IMR-90 (cell line): ENCODE results near the gene NPIPB8. TPM values are rescaled to one million over a fixed set of nuclear protein-coding genes. Genes with fewer than 3 reads are reported as not detected.

Experiments
- ATAC-seq: fragments of 200-7000 bp; cut with Tn5 transposase; 2 replicates; pipeline ENCODE4 v1.9.1; 2020; ENCODE audit warnings: low read depth, mild to moderate bottlenecking, moderate library complexity
- BruUV-seq: library from RNA; stranded (reverse); fragments of 400-500 nt; replicated peaks from 2 replicates; lab custom pipeline; 2021; lab: Mats Ljungman, UMichigan
- CTCF ChIA-PET: fragments of 300-600 bp; formaldehyde crosslinking; extraction: SDS; loops from one replicate; lab custom pipeline; 2021; ENCODE audit warnings: antibody characterized with exemption; lab: Yijun Ruan, JAX
- POLR2A ChIA-PET: fragments of 300-600 bp; sonication (Branson Sonifier 250); formaldehyde crosslinking; loops from one replicate; lab custom pipeline; 2022; ENCODE audit warnings: antibody characterized with exemption; ENCODE audit not compliant: unreplicated experiment; lab: Charles Lee
- DNase-seq: peaks from one replicate; pipeline ENCODE4 v3.0.0; 2013
- H2AFZ ChIP-seq: replicated peaks from 2 replicates; pipeline ENCODE3; 2013; ENCODE audit warnings: low read length, mild to moderate bottlenecking; ENCODE audit not compliant: poor library complexity
- H2AK5ac ChIP-seq: 2 replicates; pipeline ENCODE4 v1.6.1; 2013; ENCODE audit warnings: low read depth, low read length, inconsistent platforms
- H2AK9ac ChIP-seq: replicated peaks from 2 replicates; pipeline ENCODE3; 2013; ENCODE audit warnings: mild to moderate bottlenecking, low read depth, low read length, moderate library complexity; ENCODE audit not compliant: poor library complexity
- H2BK120ac ChIP-seq: 2 replicates; pipeline ENCODE4 v1.6.1; 2013; ENCODE audit warnings: low read depth, low read length, inconsistent platforms
- H2BK15ac ChIP-seq: 3 replicates; pipeline ENCODE4 v1.6.1; 2013; ENCODE audit warnings: low read depth, low read length, inconsistent platforms
- H2BK20ac ChIP-seq: 2 replicates; pipeline ENCODE4 v1.6.1; 2013; ENCODE audit warnings: low read depth, mild to moderate bottlenecking, inconsistent platforms, low read length, moderate library complexity
- H2BK5ac ChIP-seq: 2 replicates; pipeline ENCODE4 v1.6.1; 2013; ENCODE audit warnings: mild to moderate bottlenecking, low read depth, low read length, inconsistent platforms; ENCODE audit not compliant: poor library complexity, severe bottlenecking
- H3K14ac ChIP-seq: replicated peaks from 2 replicates; pipeline ENCODE4 v1.6.1; 2013; ENCODE audit warnings: low read depth, low read length, inconsistent platforms
- H3K18ac ChIP-seq: 2 replicates; pipeline ENCODE4 v1.6.1; 2013; ENCODE audit warnings: low read depth, low read length, control low read depth
- H3K23ac ChIP-seq: 2 replicates; pipeline ENCODE4 v1.6.1; 2013; ENCODE audit warnings: low read depth, low read length, inconsistent platforms
- H3K27ac ChIP-seq: 2 replicates; pipeline ENCODE4 v1.5.1; 2013; ENCODE audit warnings: mild to moderate bottlenecking, control low read depth, low read length; ENCODE audit not compliant: insufficient read depth
- H3K27me3 ChIP-seq: 2 replicates; pipeline ENCODE4 v1.6.1; 2013; ENCODE audit warnings: low read length; ENCODE audit not compliant: control insufficient read depth, insufficient read depth
- H3K36me3 ChIP-seq: 2 replicates; pipeline ENCODE4 v1.6.1; 2013; ENCODE audit warnings: low read length, mixed read lengths; ENCODE audit not compliant: control insufficient read depth, insufficient read depth
- H3K4ac ChIP-seq: 2 replicates; pipeline ENCODE4 v1.6.1; 2013; ENCODE audit warnings: low read depth, low read length, inconsistent platforms
- H3K4me1 ChIP-seq: 2 replicates; pipeline ENCODE4 v1.6.1; 2013; ENCODE audit warnings: low read length, mixed read lengths; ENCODE audit not compliant: control insufficient read depth, insufficient read depth
- H3K4me2 ChIP-seq: 2 replicates; pipeline ENCODE4 v1.6.1; 2013; ENCODE audit warnings: low read depth, mild to moderate bottlenecking, control low read depth, low read length, moderate library complexity
- H3K4me3 ChIP-seq: 2 replicates; pipeline ENCODE4 v1.5.1; 2013; ENCODE audit warnings: low read depth, mild to moderate bottlenecking, control low read depth, low read length, moderate library complexity; ENCODE audit not compliant: insufficient read depth
- H3K56ac ChIP-seq: 2 replicates; pipeline ENCODE4 v1.6.1; 2013; ENCODE audit warnings: low read length, inconsistent platforms; ENCODE audit not compliant: insufficient read depth; ENCODE audit errors: extremely low read depth
- H3K79me1 ChIP-seq, 2 experiments: 2 replicates each; pipeline ENCODE4 v1.6.1; 2013; ENCODE audit warnings: low read length in 2 of 2, inconsistent platforms in 1 of 2, low read depth in 1 of 2
- H3K9ac ChIP-seq: 2 replicates; pipeline ENCODE4 v1.6.1; 2013; ENCODE audit warnings: low read depth, low read length, control low read depth
- H3K9me1 ChIP-seq: 2 replicates; pipeline ENCODE4 v1.6.1; 2013; ENCODE audit warnings: low read length, inconsistent platforms; ENCODE audit not compliant: insufficient read depth
- H3K9me3 ChIP-seq: 2 replicates; pipeline ENCODE4 v1.6.1; 2013; ENCODE audit warnings: low read length; ENCODE audit not compliant: control insufficient read depth, insufficient read depth
- H4K20me1 ChIP-seq: 2 replicates; pipeline ENCODE4 v1.6.1; 2013; ENCODE audit warnings: low read length, inconsistent platforms; ENCODE audit not compliant: insufficient read depth
- H4K5ac ChIP-seq: 2 replicates; pipeline ENCODE4 v1.6.1; 2013; ENCODE audit warnings: mild to moderate bottlenecking, low read depth, low read length, control low read depth
- H4K8ac ChIP-seq, 2 experiments: 2 replicates each; pipeline ENCODE4 v1.6.1; 2013; ENCODE audit warnings: low read depth in 2 of 2, low read length in 2 of 2, control low read depth in 1 of 2, inconsistent platforms in 1 of 2
- H4K91ac ChIP-seq: 2 replicates; pipeline ENCODE4 v1.6.1; 2013; ENCODE audit warnings: low read depth, low read length, inconsistent platforms; ENCODE audit not compliant: insufficient read depth
- BHLHE40 ChIP-seq: fragments of 150-350 bp; IDR thresholded peaks from 2 replicates; pipeline ENCODE4 v1.6.1; 2016; ENCODE audit warnings: mild to moderate bottlenecking, low read depth, low read length
- MAZ ChIP-seq: IDR thresholded peaks from 2 replicates; pipeline ENCODE4 v1.6.1; 2012; ENCODE audit warnings: low read depth, mild to moderate bottlenecking, low read length, improper control_type of control experiment, moderate library complexity, borderline replicate concordance
- MXI1 ChIP-seq: IDR thresholded peaks from 2 replicates; pipeline ENCODE4 v1.6.1; 2012; ENCODE audit warnings: low read depth, mild to moderate bottlenecking, low read length, moderate library complexity, borderline replicate concordance
- POLR2A ChIP-seq: IDR thresholded peaks from 2 replicates; pipeline ENCODE4 v1.6.1; 2012; ENCODE audit warnings: mild to moderate bottlenecking, low read depth, low read length
- RFX5 ChIP-seq: IDR thresholded peaks from 2 replicates; pipeline ENCODE4 v1.8.0; 2012; ENCODE audit warnings: low read depth, mild to moderate bottlenecking, low read length, moderate library complexity
- WGBS, 2 experiments: methylation state at CpG; one replicate each; pipeline versions ENCODE4 v1.1.5 to v1.1.7; 2013; ENCODE audit warnings: missing lambda C conversion rate in 2 of 2; ENCODE audit not compliant: insufficient read length in 1 of 2; ENCODE audit errors: extremely low coverage in 2 of 2; 5-methylcytosine and 5-hydroxymethylcytosine counted together
- dilution Hi-C: fragments of 300-500 bp; cut with HindIII; formaldehyde crosslinking; loops from one replicate; pipeline ENCODE4 v1.14.3; 2018; ENCODE audit warnings: low sequenced_read_pairs; ENCODE audit not compliant: unreplicated experiment
- in situ Hi-C: fragments of 300-500 bp; cut with MboI; formaldehyde crosslinking; loops from 3 replicates; pipeline ENCODE4 v1.14.3; 2019; ENCODE audit warnings: low sequenced_read_pairs, inconsistent platforms, mixed read lengths
- intact Hi-C: fragments of 100-400 bp; cut with micrococcal nuclease; formaldehyde crosslinking; loops from 2 replicates; pipeline ENCODE4 v1.10.0; 2022
- polyA plus RNA-seq, 3 experiments: library from polyadenylated mRNA; depleted of rRNA; stranded (reverse); fragments of >200 nt; gene quantifications; 2 replicates each; pipeline ENCODE4 v1.2.3, GENCODE V29; 2012; ENCODE audit warnings: low replicate concordance in 1 of 3
- total RNA-seq: library from RNA; depleted of rRNA; stranded (reverse); fragments of >200 nt; gene quantifications from 2 replicates; pipeline ENCODE4 v1.2.3, GENCODE V29; 2012
- TF ChIP-seq, protein P1 (sequence below): fragments of 150-350 bp; IDR thresholded peaks from 2 replicates; pipeline ENCODE4 v1.6.1; 2016; ENCODE audit warnings: low read depth, mild to moderate bottlenecking, low read length, moderate library complexity, borderline replicate concordance

The NPIPB8 gene
- total and polyA plus RNA-seq, 2 of the 4 experiments (the other 2 are of a cell fraction) = not detected

DNA sequence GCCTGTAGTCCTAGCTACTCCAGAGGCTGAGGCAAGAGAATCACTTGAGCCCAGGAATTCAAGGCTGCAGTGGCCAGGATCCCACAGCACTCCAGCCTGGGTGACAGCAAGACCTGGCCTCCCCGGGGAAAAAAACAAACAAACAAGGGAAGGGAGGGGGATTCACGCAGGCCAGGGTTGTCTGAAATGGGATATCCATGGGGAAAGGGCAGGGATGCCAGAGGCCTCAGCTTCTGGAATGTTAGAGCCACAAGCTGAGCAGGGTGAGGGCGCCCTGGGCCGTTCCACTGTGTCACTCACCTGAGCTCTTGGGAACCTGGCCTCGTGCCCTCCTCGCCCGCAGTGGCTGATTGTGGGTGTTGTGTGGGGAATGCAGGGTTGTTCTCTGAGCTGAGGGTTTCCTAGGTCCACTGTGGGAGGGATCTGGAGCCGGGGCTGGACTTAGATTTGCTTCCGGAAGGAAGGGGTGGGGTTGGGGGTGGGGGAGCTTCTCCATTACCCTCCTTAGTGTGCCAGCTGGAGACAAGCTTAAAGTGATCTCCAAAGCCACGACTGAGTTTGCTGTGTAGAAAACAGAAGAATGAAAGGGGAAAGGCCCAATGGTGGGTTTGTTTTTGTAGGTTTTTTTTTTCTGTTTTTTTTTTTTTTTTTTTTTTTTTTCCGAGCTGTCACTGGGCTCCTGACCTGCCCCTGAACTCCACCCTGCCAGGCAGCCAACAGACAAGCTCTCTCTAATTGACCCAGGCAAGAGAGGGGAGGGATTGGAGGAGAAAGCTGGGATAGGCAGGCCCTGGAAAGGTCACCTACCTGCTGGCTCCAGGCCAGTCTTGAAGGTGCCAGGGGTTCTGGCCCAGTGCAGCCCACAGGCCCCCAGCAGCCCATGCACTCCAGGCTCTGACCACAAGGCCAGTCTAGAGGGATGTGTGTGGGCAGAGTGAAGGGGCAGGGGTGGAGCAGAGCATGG lies 28.0 kb upstream of the NPIPB8 start, which contains the start of gene SULT1A1:
Gene SULT1A1 (minus strand): TSS at position 414 of the 964 bp plus-strand sequence. CDS start 1,189 bp downstream, outside the sequence.
- ChIA-PET CTCF (no interaction called here), POLR2A (no interaction called here)
- Histone ChIP-seq H3K4me2 (no peak within 1 kb of the TSS; the same call in 1 of the 2 replicates), H3K4ac (no peak within 1 kb of the TSS), H2AK5ac (no peak within 1 kb of the TSS), H3K36me3 (no peaks in the 10 kb centered on the region), H3K9me1 (no peaks in the 10 kb centered on the region), H3K9me3 (no peaks in the 10 kb centered on the region), H3K27ac (no peak within 1 kb of the TSS), H4K5ac (no peak within 1 kb of the TSS; the same call in 1 of the 2 replicates), H2BK20ac (no peak within 1 kb of the TSS), H3K23ac (no peak within 1 kb of the TSS), H2AFZ (no peak within 1 kb of the TSS), H3K56ac (no peak within 1 kb of the TSS), H3K27me3 (peaks cover 28% of the 10 kb centered on the region), H4K8ac (no peak within 1 kb of the TSS), H2BK15ac (no peak within 1 kb of the TSS), H3K14ac (no peak within 1 kb of the TSS), H3K4me3 (no peak within 1 kb of the TSS), H3K18ac (no peak within 1 kb of the TSS), H4K20me1 (no peaks in the 10 kb centered on the region), H4K91ac (no peak within 1 kb of the TSS), H2BK5ac (no peak within 1 kb of the TSS), H2BK120ac (no peak within 1 kb of the TSS), H3K4me1 (no peaks in the 10 kb centered on the region; the same call in 1 of the 2 replicates), H2AK9ac (no peak within 1 kb of the TSS), H3K79me1 (no peaks in the 10 kb centered on the region), H3K9ac (no peak within 1 kb of the TSS)
- dilution Hi-C loops (no loop called here), in situ Hi-C loops (loop anchor here (10.0 kb wide), 2 partner anchors 315 to 335 kb away; partner anchors contain the start of gene SBK1), intact Hi-C loops (no loop called here)
- TF ChIP-seq, protein P1, sequence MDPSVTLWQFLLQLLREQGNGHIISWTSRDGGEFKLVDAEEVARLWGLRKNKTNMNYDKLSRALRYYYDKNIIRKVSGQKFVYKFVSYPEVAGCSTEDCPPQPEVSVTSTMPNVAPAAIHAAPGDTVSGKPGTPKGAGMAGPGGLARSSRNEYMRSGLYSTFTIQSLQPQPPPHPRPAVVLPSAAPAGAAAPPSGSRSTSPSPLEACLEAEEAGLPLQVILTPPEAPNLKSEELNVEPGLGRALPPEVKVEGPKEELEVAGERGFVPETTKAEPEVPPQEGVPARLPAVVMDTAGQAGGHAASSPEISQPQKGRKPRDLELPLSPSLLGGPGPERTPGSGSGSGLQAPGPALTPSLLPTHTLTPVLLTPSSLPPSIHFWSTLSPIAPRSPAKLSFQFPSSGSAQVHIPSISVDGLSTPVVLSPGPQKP = no peak
- TF ChIP-seq POLR2A (no peak), RFX5 (no peak), MXI1 (no peak), MAZ (no peak), BHLHE40 (no peak)
- WGBS, 2 experiments = 47% methylated on average over 3 of the region's 11 CpGs; no CpG with 5 or more reads in 1 of the 2 experiments
- BruUV-seq = no TSS peak
- DNase-seq = no peak
- ATAC-seq = peak; percentile 30; the same call in 1 of the 2 replicates
